GM12875 (cell line): ENCODE data around the gene CASTOR1.

Source experiments
- H3K4me3 ChIP-seq: one replicate; pipeline ENCODE4 v1.5.1; 2011; ENCODE audit warnings: low read depth, low read length, control low read depth
- CTCF ChIP-seq: IDR thresholded peaks from 2 replicates; pipeline ENCODE4 v1.5.1; 2011; ENCODE audit warnings: low read depth, mild to moderate bottlenecking, control low read depth, inconsistent platforms, low read length, moderate library complexity, borderline replicate concordance; ENCODE audit not compliant: insufficient read depth

CASTOR1 gene

GRCh38 chr22:30326255-30326705, 37.0 kb upstream of the CASTOR1 start:
- no peak for TF ChIP-seq CTCF
- peak overlapping the region; percentile 93 for H3K4me3 ChIP-seq

DNA sequence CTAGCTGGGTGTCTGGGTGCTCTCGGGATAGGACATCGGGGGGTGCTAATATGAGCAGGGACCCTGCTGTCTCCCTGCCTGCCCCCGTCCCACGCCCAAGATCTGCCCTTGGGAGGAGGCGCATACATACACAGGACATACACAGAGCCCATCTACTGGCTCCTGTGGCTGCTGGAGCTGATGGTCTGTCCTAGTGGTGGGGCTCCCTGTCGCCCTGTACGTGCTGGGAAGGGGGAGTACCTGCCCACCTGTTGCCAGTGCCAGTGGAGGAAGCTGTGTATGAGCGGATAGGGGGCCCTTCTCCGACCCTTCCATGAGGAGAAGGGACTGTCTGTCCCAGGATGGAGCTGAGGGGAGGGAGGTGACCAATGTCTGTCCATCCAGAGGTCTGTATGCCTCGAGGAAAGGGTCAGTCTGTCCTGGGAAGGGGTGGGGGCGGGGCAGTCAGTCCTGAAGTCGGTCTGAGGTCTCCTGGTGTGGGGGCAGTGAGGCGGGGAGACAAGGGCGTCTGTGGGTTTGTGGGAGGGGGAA, 36.5 kb upstream of the CASTOR1 start:
- peak overlapping the region; percentile 93 for H3K4me3 ChIP-seq
- TF ChIP-seq CTCF, result no peak

DNA sequence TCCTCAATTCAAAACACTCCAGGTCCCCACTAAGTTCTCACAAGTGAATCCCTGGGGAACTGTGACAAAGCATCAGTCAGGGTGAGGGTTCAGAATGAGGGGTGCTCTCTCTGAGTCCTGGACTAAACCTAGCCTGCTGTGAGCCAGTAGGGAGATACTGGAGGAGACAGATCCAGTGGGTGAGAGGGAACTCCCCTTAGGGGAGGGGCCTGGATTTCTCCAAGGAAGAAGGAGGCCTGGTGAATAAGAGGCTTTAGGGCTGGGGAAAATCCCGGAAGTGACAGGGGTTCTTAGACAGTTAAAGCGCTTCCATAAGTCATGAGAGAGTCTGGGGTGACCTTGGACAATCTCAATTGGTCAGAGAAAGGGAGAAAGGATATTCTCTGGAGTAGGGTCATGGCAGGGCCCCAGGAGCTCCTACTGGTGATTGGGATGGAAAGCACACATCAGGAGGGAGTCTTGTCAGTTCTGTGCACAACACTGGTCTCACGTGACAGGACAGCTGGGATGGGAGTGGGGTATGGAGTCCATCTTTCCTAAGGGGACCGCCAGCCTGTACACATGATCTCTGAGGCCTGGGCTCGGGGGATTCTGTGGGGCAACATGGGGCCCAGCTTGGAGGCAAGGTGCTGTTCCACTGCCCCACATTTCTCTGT, 35.9 kb upstream of the CASTOR1 start:
- H3K4me3 ChIP-seq, result peak overlapping the region; percentile 16
- no peak for TF ChIP-seq CTCF

DNA sequence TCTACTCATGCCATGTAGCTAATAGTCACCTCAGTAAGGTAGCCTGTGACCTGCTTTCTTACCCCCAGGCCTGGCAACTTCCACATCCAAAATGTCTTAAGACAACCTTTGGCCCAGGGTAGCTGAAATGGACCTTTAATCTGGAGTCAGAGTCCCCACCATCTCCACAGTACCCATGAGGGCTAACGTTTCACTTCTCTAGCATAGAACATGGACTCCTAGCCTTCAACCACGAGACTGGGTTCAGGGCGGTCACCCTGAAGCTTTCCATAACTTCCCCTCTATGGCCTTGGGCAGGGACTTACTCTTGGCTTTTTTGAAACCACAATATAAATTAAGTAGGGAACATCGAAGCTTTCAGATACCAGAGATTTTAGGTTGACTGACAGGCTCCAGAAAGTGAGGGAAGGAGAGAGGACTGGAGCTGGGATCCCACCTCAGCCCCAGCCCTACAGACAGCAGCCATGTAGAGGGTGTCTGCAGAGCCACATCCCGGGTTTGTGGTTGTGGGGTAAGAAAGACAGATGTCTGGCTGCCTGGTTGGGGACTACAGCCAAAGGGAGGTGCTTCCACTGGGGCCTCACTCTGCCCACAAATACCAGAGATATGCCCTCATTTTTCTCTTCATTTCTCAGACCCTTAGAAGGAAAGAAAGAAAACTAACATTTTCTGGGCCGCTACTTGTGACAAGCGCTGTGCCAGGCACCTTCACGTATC, 34.9 kb upstream of the CASTOR1 start:
- no peak overlapping the region for H3K4me3 ChIP-seq

GRCh38 chr22:30323246-30323645, 33.9 kb upstream of the CASTOR1 start:
- no peak overlapping the region for H3K4me3 ChIP-seq
- no peak for TF ChIP-seq CTCF

More for the DNA sequence above, 34.9 kb upstream of the CASTOR1 start:
- TF ChIP-seq CTCF, result no peak

- no peak overlapping the region for H3K4me3 ChIP-seq
- TF ChIP-seq CTCF, result no peak
Observed at GRCh38 chr22:30321461-30321860, 32.2 kb upstream of the CASTOR1 start.

DNA sequence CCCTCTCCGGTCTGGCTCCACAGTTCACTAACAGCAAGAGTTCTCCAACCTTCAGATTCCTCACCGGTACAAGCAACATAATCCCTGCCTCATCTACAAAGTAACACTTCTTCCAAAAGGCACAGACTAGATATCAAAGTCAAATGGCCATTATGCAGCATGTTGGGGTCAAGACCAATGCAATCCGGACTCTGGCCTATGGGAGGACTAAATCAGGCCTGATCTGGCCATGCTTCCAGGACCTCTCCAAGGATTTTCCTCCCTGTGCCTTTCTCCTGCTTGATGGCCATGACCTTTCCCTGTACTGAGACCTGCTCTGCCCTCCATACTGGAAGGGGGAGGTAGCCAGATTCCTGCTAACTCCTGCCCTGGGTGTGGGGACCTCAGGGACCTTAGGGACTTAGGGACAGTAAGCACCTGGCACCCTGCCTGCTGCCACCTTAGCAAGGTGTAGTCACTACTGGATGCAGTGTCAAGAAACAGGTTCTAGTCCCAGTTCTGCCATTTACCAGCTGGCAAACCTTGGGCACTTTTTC, 30.8 kb upstream of the CASTOR1 start:
- no peak for TF ChIP-seq CTCF
- no peak overlapping the region for H3K4me3 ChIP-seq
